A673 (cell line): ENCODE results near the gene OR2F1. TPM values are rescaled to one million over a fixed set of nuclear protein-coding genes. Genes with fewer than 3 reads are reported as not detected.

ENCODE experiments used
- BruUV-seq: library from RNA; stranded (reverse); fragments of 400-500 nt; replicated peaks from 2 replicates; lab custom pipeline; 2021; lab: Mats Ljungman, UMichigan
- CTCF ChIA-PET: fragments of 300-600 bp; sonication (Branson Sonifier 250); formaldehyde crosslinking; loops from one replicate; lab custom pipeline; 2022; ENCODE audit warnings: antibody characterized with exemption; lab: Charles Lee
- POLR2A ChIA-PET: fragments of 300-600 bp; sonication (Branson Sonifier 250); formaldehyde crosslinking; loops from one replicate; lab custom pipeline; 2022; ENCODE audit warnings: antibody characterized with exemption; ENCODE audit not compliant: low non-redundant PET; lab: Charles Lee
- DNase-seq: peaks from one replicate; pipeline ENCODE4 v3.0.0-alpha.2; 2015; ENCODE audit warnings: low spot score
- H3K27ac ChIP-seq: fragments of 200-600 bp; sonication (generic); 2 replicates; pipeline ENCODE4 v1.5.1; 2016; ENCODE audit warnings: mixed run types, low read depth, mild to moderate bottlenecking, mixed read lengths, antibody characterized with exemption, low read length; ENCODE audit not compliant: poor library complexity, severe bottlenecking
- H3K27me3 ChIP-seq: fragments of 200-600 bp; sonication (generic); replicated peaks from 2 replicates; pipeline ENCODE4 v1.6.1; 2017; ENCODE audit warnings: mixed run types, low read depth, mild to moderate bottlenecking, mixed read lengths, antibody characterized with exemption, low read length; ENCODE audit not compliant: insufficient read depth, poor library complexity
- H3K36me3 ChIP-seq: fragments of 200-600 bp; sonication (generic); 2 replicates; pipeline ENCODE4 v1.6.1; 2016; ENCODE audit warnings: mixed run types, mild to moderate bottlenecking, mixed read lengths, antibody characterized with exemption, low read length; ENCODE audit not compliant: insufficient read depth, poor library complexity, severe bottlenecking
- H3K4me1 ChIP-seq: fragments of 200-600 bp; sonication (generic); 2 replicates; pipeline ENCODE4 v1.6.1; 2017; ENCODE audit warnings: mixed run types, mild to moderate bottlenecking, mixed read lengths, antibody characterized with exemption, low read length; ENCODE audit not compliant: insufficient read depth, poor library complexity, severe bottlenecking
- H3K4me3 ChIP-seq: fragments of 200-600 bp; sonication (generic); 2 replicates; pipeline ENCODE4 v1.5.1; 2016; ENCODE audit warnings: low read depth, mixed run types, mild to moderate bottlenecking, mixed read lengths, low read length; ENCODE audit not compliant: poor library complexity, severe bottlenecking
- H3K9me3 ChIP-seq: fragments of 200-600 bp; sonication (generic); 2 replicates; pipeline ENCODE4 v1.6.1; 2016; ENCODE audit warnings: mixed run types, low read depth, mild to moderate bottlenecking, mixed read lengths, antibody characterized with exemption, low read length; ENCODE audit not compliant: poor library complexity, severe bottlenecking
- EZH2 ChIP-seq: fragments of 200-600 bp; sonication (generic); IDR thresholded peaks from 2 replicates; pipeline ENCODE4 v1.6.1; 2017; ENCODE audit warnings: borderline replicate concordance, low read depth, mild to moderate bottlenecking, mixed read lengths, antibody characterized with exemption, low read length; ENCODE audit not compliant: poor library complexity, severe bottlenecking
- intact Hi-C: fragments of 100-400 bp; cut with micrococcal nuclease; formaldehyde crosslinking; loops from one replicate; pipeline ENCODE4 v1.10.0; 2022; ENCODE audit not compliant: unreplicated experiment
- total RNA-seq: library from RNA; stranded (reverse); gene quantifications from 2 replicates; pipeline ENCODE4 v1.2.3, GENCODE V29; 2021
- TF ChIP-seq, protein P1 (sequence below): fragments of 300-800, 200-600 bp; sonication (generic); conservative IDR thresholded peaks from 2 replicates; pipeline ENCODE4 v1.5.1; 2017; ENCODE audit warnings: low read depth, mild to moderate bottlenecking, antibody characterized with exemption, low read length, moderate library complexity, mixed read lengths

Gene OR2F1
- total RNA-seq, 1 experiment from 2014 or later = not detected

DNA sequence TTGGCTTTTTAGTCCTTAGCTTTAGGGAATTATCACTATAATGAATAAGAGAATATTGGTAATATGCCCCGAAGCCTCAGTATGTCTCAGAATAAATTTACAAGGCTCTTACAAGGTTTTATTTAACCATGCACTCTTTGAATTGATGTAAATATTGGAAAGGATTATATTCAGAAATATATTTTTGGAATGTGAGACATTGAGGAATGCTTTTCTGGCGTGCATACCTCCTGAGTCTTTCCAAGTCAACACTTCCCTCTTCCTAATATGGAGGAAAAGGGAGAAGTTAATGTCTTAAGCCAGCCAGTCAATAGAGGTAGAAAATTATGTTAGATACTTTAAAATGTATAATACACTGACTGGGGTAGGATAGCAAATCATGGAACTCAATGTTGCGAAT is 1.2 kb upstream of the OR2F1 start:
- intact Hi-C loops = no loop called here
- DNase-seq = no peak
- ChIA-PET POLR2A (no interaction called here), CTCF (no interaction called here)
- no peaks in the 10 kb centered on the region for H3K36me3 ChIP-seq
- H3K27me3 ChIP-seq = peaks cover 7% of the 10 kb centered on the region
- H3K4me3 ChIP-seq = no peak overlapping the region
- H3K27ac ChIP-seq = no peak overlapping the region
- TF ChIP-seq, protein P1, sequence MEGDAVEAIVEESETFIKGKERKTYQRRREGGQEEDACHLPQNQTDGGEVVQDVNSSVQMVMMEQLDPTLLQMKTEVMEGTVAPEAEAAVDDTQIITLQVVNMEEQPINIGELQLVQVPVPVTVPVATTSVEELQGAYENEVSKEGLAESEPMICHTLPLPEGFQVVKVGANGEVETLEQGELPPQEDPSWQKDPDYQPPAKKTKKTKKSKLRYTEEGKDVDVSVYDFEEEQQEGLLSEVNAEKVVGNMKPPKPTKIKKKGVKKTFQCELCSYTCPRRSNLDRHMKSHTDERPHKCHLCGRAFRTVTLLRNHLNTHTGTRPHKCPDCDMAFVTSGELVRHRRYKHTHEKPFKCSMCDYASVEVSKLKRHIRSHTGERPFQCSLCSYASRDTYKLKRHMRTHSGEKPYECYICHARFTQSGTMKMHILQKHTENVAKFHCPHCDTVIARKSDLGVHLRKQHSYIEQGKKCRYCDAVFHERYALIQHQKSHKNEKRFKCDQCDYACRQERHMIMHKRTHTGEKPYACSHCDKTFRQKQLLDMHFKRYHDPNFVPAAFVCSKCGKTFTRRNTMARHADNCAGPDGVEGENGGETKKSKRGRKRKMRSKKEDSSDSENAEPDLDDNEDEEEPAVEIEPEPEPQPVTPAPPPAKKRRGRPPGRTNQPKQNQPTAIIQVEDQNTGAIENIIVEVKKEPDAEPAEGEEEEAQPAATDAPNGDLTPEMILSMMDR = no peak
- TF ChIP-seq EZH2 = no peak
- no peaks in the 10 kb centered on the region for H3K4me1 ChIP-seq
- no peaks in the 10 kb centered on the region for H3K9me3 ChIP-seq
- BruUV-seq = no TSS peak

GRCh38 chr7:143954135-143954534 is 509 bp upstream of the OR2F1 start:
- BruUV-seq = no TSS peak
- no peaks in the 10 kb centered on the region for H3K36me3 ChIP-seq
- CTCF ChIA-PET = no interaction called here
- no peaks in the 10 kb centered on the region for H3K4me1 ChIP-seq
- POLR2A ChIA-PET = no interaction called here
- DNase-seq = no peak
- no peak for TF ChIP-seq EZH2
- TF ChIP-seq, protein P1 = no peak
- intact Hi-C loops = no loop called here
- H3K27ac ChIP-seq = no peak overlapping the region
- peaks cover 7% of the 10 kb centered on the region for H3K27me3 ChIP-seq
- no peaks in the 10 kb centered on the region for H3K9me3 ChIP-seq
- no peak overlapping the region for H3K4me3 ChIP-seq

DNA sequence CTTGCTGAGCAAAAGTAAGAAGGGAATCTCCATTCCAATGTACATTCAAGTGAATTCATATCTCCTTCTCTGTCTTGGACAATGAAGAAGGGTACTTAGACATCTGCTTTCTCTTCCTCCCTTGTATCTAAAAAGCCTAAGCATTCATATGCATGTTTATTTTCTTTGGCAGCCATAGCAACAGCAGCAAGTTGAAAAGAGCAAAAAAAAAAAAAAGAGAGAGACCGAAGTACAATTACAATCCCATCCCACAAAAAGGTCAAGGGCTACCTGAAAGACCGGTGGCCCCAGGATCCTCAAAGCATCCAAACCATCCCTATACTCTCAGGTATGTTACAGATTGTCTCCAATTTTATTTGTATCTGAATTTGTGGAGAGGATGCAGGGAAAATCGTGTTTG is 4.1 kb downstream of the OR2F1 start:
- no peak for DNase-seq
- H3K9me3 ChIP-seq = no peaks in the 10 kb centered on the region
- no TSS peak for BruUV-seq
- no peak overlapping the region for H3K4me3 ChIP-seq
- H3K4me1 ChIP-seq = no peaks in the 10 kb centered on the region
- TF ChIP-seq, protein P1 = no peak
- no peak for TF ChIP-seq EZH2
- peaks cover 7% of the 10 kb centered on the region for H3K27me3 ChIP-seq
- no peaks in the 10 kb centered on the region for H3K36me3 ChIP-seq
- intact Hi-C loops = no loop called here
- CTCF ChIA-PET = no interaction called here
- H3K27ac ChIP-seq = no peak overlapping the region
- POLR2A ChIA-PET = no interaction called here
